Measurements from ENCODE around the gene GPR142. TPM values are rescaled to one million over a fixed set of nuclear protein-coding genes. Genes with fewer than 3 reads are reported as not detected.

GPR142 gene
- total RNA-seq, 4 donors from 2014 or later, result 0.67 TPM; not detected in 3

- no peaks in the 10 kb centered on the region for H3K4me1 ChIP-seq
- H3K36me3 ChIP-seq, result no peaks in the 10 kb centered on the region
- H3K27ac ChIP-seq, result no peak overlapping the region
- WGBS, 2 donors, result 71 to 86% methylated on average over 6 to 15 of the region's 15 CpGs
- no peaks in the 10 kb centered on the region for H3K9me3 ChIP-seq
- no peak for DNase-seq
- H3K27me3 ChIP-seq, result no peaks in the 10 kb centered on the region
- intact Hi-C loops (cut with DNase I), result no loop called here
- H3K4me3 ChIP-seq (replicated peaks in 1 of 3), result no peak overlapping the region
- TF ChIP-seq CTCF (IDR thresholded peaks at IDR 0.05) (no peak), POLR2A (IDR thresholded peaks at IDR 0.05) (no peak)
Measured at GRCh38 chr17:74373838-74374606, 6.7 kb downstream of the GPR142 start.

GRCh38 chr17:74374858-74375257 is 7.6 kb downstream of the GPR142 start:
- intact Hi-C loops (cut with DNase I), result no loop called here
- 75 to 91% methylated on average over 3 of the region's 3 CpGs for WGBS, 2 donors

GRCh38 chr17:74379495-74380085 is 12.3 kb downstream of the GPR142 start:
- H3K9me3 ChIP-seq, result no peaks in the 10 kb centered on the region
- H3K4me1 ChIP-seq, result peaks cover 6 to 21% of the 10 kb centered on the region in 2 donors
- H3K27me3 ChIP-seq, result no peaks in the 10 kb centered on the region
- DNase-seq, result peak; percentile 94 to 96
- WGBS, 2 donors, result 12 to 27% methylated on average over 11 to 16 of the region's 20 CpGs
- intact Hi-C loops (cut with DNase I), result loop anchor here (2.0 kb wide), 1 partner anchor 79 kb away; no protein-coding TSS in a partner anchor
- no peaks in the 10 kb centered on the region for H3K36me3 ChIP-seq
- TF ChIP-seq POLR2A (IDR thresholded peaks at IDR 0.05), result no peak
- peak; percentile 84 to 98 (median 96) for TF ChIP-seq CTCF (IDR thresholded peaks at IDR 0.05)
- H3K27ac ChIP-seq, result peak overlapping the region in 1 of 3 donors; percentile 32
- H3K4me3 ChIP-seq (replicated peaks in 1 of 3), result no peak overlapping the region

More at GRCh38 chr17:74374858-74375257, 7.6 kb downstream of the GPR142 start:
- Histone ChIP-seq H3K4me3 (replicated peaks in 1 of 3) (no peak overlapping the region), H3K9me3 (no peaks in the 10 kb centered on the region), H3K27me3 (no peaks in the 10 kb centered on the region), H3K36me3 (no peaks in the 10 kb centered on the region), H3K27ac (no peak overlapping the region), H3K4me1 (peaks cover 0 to 8% of the 10 kb centered on the region in 2 donors)
- TF ChIP-seq CTCF (IDR thresholded peaks at IDR 0.05) (no peak), POLR2A (IDR thresholded peaks at IDR 0.05) (no peak)
- no peak for DNase-seq

GRCh38 chr17:74380086-74380958 is 13.0 kb downstream of the GPR142 start:
- intact Hi-C loops (cut with DNase I), result no loop called here
- TF ChIP-seq POLR2A (IDR thresholded peaks at IDR 0.05) (no peak), CTCF (IDR thresholded peaks at IDR 0.05) (peak in 4 of 6 experiments; percentile 29 to 48 (median 42))

More at GRCh38 chr17:74380086-74380958, 13.0 kb downstream of the GPR142 start:
- Histone ChIP-seq H3K4me3 (replicated peaks in 1 of 3) (no peak overlapping the region), H3K36me3 (no peaks in the 10 kb centered on the region), H3K27me3 (no peaks in the 10 kb centered on the region), H3K4me1 (peaks cover 6 to 21% of the 10 kb centered on the region in 2 donors), H3K27ac (peak overlapping the region in 2 of 3 donors; percentile 32 to 41), H3K9me3 (no peaks in the 10 kb centered on the region)
- peak; percentile 38 to 43 for DNase-seq
- 33 to 36% methylated on average over 10 to 15 of the region's 17 CpGs for WGBS, 2 donors
